Keratinocyte (primary cell): ENCODE measurements around the gene HMGCS1. TPM values are rescaled to one million over a fixed set of nuclear protein-coding genes. Genes with fewer than 3 reads are reported as not detected.
"Not testable (repeated sequence)": the region's sequence is repeated elsewhere in the genome, so short reads cannot be mapped to it uniquely, and the experiment has no call there.

Experiments
- DNase-seq: peaks from one replicate; pipeline ENCODE4 v3.0.0-alpha.2; 2011; ENCODE audit warnings: low read depth, missing footprints, low spot score
- FAIRE-seq: peaks from 2 replicates; lab custom pipeline; 2011; peaks lifted over from hg19 to GRCh38; lab: Jason Lieb, UNC
- H2AFZ ChIP-seq: 2 replicates; pipeline ENCODE4 v1.6.0; 2012; ENCODE audit warnings: low read length, control low read depth, inconsistent platforms; ENCODE audit not compliant: control insufficient read depth
- H3K27ac ChIP-seq: 2 replicates; pipeline ENCODE4 v1.5.1; 2011; ENCODE audit warnings: low read length; ENCODE audit not compliant: control insufficient read depth, insufficient read depth
- H3K27me3 ChIP-seq: 3 replicates; pipeline ENCODE4 v1.6.0; 2011; ENCODE audit warnings: low read length; ENCODE audit not compliant: control insufficient read depth, insufficient read depth; ENCODE audit errors: extremely low read depth
- H3K36me3 ChIP-seq, 2 experiments: 2 replicates in 1 of 2; 3 replicates in 1 of 2; pipeline ENCODE4 v1.5.1; 2011; ENCODE audit warnings: low read length in 2 of 2, mild to moderate bottlenecking in 1 of 2; ENCODE audit not compliant: control insufficient read depth in 2 of 2, insufficient read depth in 2 of 2; ENCODE audit errors: extremely low read depth in 1 of 2
- H3K4me1 ChIP-seq: 3 replicates; pipeline ENCODE4 v1.5.1; 2011; ENCODE audit warnings: low read length; ENCODE audit not compliant: control insufficient read depth, insufficient read depth; ENCODE audit errors: extremely low read depth
- H3K4me2 ChIP-seq: 3 replicates; pipeline ENCODE4 v1.6.0; 2011; ENCODE audit warnings: low read depth, low read length; ENCODE audit not compliant: control insufficient read depth, insufficient read depth; ENCODE audit errors: extremely low read depth
- H3K4me3 ChIP-seq, 3 experiments: fragments of 200-600 bp in 1 of 3; sonication (generic) in 1 of 3; 2 replicates in 2 of 3; 3 replicates in 1 of 3; pipeline ENCODE4 v1.5.1; 2011 to 2016; ENCODE audit warnings: low read length in 3 of 3, mild to moderate bottlenecking in 3 of 3, control low read depth in 2 of 3, inconsistent platforms in 1 of 3, low read depth in 1 of 3, mixed read lengths in 1 of 3, mixed run types in 1 of 3, moderate library complexity in 1 of 3; ENCODE audit not compliant: control insufficient read depth in 2 of 3, insufficient read depth in 2 of 3; ENCODE audit errors: extremely low read depth in 1 of 3
- H3K79me2 ChIP-seq: 2 replicates; pipeline ENCODE4 v1.6.0; 2012; ENCODE audit warnings: low read length; ENCODE audit not compliant: control insufficient read depth, insufficient read depth
- H3K9ac ChIP-seq: 3 replicates; pipeline ENCODE4 v1.6.0; 2011; ENCODE audit warnings: low read length; ENCODE audit not compliant: control insufficient read depth, insufficient read depth; ENCODE audit errors: extremely low read depth
- H3K9me1 ChIP-seq: 3 replicates; pipeline ENCODE4 v1.6.0; 2011; ENCODE audit warnings: low read length; ENCODE audit not compliant: control insufficient read depth, insufficient read depth; ENCODE audit errors: extremely low read depth
- H3K9me3 ChIP-seq: 2 replicates; pipeline ENCODE4 v1.5.1; 2012; ENCODE audit warnings: low read depth, low read length; ENCODE audit not compliant: control insufficient read depth
- H4K20me1 ChIP-seq: 3 replicates; pipeline ENCODE4 v1.6.0; 2011; ENCODE audit warnings: low read length; ENCODE audit not compliant: control insufficient read depth, insufficient read depth; ENCODE audit errors: extremely low read depth
- EZH2 ChIP-seq: IDR thresholded peaks from one replicate; pipeline ENCODE4 v1.6.1; 2012; ENCODE audit warnings: inconsistent platforms, mild to moderate bottlenecking, low read length, moderate library complexity
- dilution Hi-C: fragments of 300-500 bp; cut with MboI; formaldehyde crosslinking; loops from one replicate; pipeline ENCODE4 v1.7.0; 2020; ENCODE audit warnings: low sequenced_read_pairs; ENCODE audit not compliant: extremely low pct_ligation_motif_present
- polyA plus RNA-seq, 5 experiments: library from polyadenylated mRNA; depleted of rRNA in 3 of 5; stranded (reverse) in 3 of 5; stranded (forward) in 1 of 5; unstranded in 1 of 5; fragments of >200 nt; gene quantifications; 1 replicate in 1 of 5; 2 replicates in 3 of 5; 3 replicates in 1 of 5; pipeline versions ENCODE4 v1.2.1 to v1.2.3, GENCODE V29; 2011 to 2012; ENCODE audit warnings: missing spikeins in 2 of 5, low read depth in 1 of 5, low replicate concordance in 1 of 5
- TF ChIP-seq, protein P1 (sequence below), 3 experiments: IDR thresholded peaks in 1 of 3; conservative IDR thresholded peaks in 1 of 3; optimal IDR thresholded peaks in 1 of 3; 2 replicates in 2 of 3; 3 replicates in 1 of 3; pipeline versions ENCODE3 to v1.5.1; 2011; ENCODE audit warnings: low read length in 3 of 3, mild to moderate bottlenecking in 3 of 3, moderate library complexity in 2 of 3, control low read depth in 1 of 3, inconsistent platforms in 1 of 3; ENCODE audit not compliant: insufficient read depth in 2 of 3; ENCODE audit errors: extremely low read depth in 1 of 3

HMGCS1 gene
- polyA plus RNA-seq, 1 donor (not counting 4 experiments of a cell fraction or from before 2014, with no cell fraction given), result 512 TPM

DNA sequence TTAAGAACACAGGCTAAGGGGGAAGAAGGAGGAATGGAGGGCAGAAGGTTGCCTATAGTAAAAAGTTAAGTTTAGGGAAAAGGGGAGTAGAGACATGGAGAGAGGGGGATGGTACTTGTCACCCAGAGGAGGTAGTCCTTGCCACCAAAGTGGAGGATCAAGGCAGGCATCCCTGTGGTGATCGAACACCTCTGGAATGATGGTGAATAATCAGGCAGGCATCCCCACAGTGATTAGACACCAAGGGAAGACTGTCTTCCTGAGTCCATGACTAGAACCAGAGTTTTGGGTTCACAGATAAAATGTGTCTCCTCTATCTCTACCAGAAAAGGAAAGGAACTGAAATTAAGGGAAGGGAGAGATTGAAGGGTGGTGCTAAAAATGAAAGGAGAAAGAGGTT lies 19.2 kb upstream of the HMGCS1 start:
- DNase-seq (no peak), FAIRE-seq (no peak)
- Histone ChIP-seq H3K4me1 (no peaks in the 10 kb centered on the region), H4K20me1 (no peaks in the 10 kb centered on the region), H3K9me3 (peaks cover 14% of the 10 kb centered on the region), H3K79me2 (no peaks in the 10 kb centered on the region), H3K4me2 (no peak overlapping the region), H3K36me3 (no peaks in the 10 kb centered on the region), H3K9me1 (no peaks in the 10 kb centered on the region), H2AFZ (no peak overlapping the region), H3K27ac (no peak overlapping the region), H3K27me3 (no peaks in the 10 kb centered on the region), H3K9ac (no peak overlapping the region), H3K4me3 (no peak overlapping the region)
- TF ChIP-seq, protein P1, sequence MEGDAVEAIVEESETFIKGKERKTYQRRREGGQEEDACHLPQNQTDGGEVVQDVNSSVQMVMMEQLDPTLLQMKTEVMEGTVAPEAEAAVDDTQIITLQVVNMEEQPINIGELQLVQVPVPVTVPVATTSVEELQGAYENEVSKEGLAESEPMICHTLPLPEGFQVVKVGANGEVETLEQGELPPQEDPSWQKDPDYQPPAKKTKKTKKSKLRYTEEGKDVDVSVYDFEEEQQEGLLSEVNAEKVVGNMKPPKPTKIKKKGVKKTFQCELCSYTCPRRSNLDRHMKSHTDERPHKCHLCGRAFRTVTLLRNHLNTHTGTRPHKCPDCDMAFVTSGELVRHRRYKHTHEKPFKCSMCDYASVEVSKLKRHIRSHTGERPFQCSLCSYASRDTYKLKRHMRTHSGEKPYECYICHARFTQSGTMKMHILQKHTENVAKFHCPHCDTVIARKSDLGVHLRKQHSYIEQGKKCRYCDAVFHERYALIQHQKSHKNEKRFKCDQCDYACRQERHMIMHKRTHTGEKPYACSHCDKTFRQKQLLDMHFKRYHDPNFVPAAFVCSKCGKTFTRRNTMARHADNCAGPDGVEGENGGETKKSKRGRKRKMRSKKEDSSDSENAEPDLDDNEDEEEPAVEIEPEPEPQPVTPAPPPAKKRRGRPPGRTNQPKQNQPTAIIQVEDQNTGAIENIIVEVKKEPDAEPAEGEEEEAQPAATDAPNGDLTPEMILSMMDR (optimal IDR thresholded peaks at IDR 0.05 in 1 of 3, IDR thresholded peaks at IDR 0.05 in 1 of 3, conservative IDR thresholded peaks at IDR 0.05 in 1 of 3; ENCODE audit: extremely low read depth in 1 of 3, insufficient read depth in 2 of 3, low read length in 3 of 3), result no peak
- TF ChIP-seq EZH2, result no peak
- dilution Hi-C loops, result no loop called here

- H3K9ac ChIP-seq, H3K9me1 ChIP-seq, H2AFZ ChIP-seq, DNase-seq, H3K4me1 ChIP-seq, H3K9me3 ChIP-seq, H4K20me1 ChIP-seq, FAIRE-seq, H3K36me3 ChIP-seq, dilution Hi-C loops, H3K27me3 ChIP-seq, H3K79me2 ChIP-seq, H3K4me3 ChIP-seq, H3K27ac ChIP-seq, H3K4me2 ChIP-seq: not testable (repeated sequence)
Measured at GRCh38 chr5:43325624-43326023, 12.4 kb upstream of the HMGCS1 start.

GRCh38 chr5:43323488-43323887 lies 10.3 kb upstream of the HMGCS1 start:
- H3K4me1 ChIP-seq, H4K20me1 ChIP-seq, H3K4me2 ChIP-seq, H3K4me3 ChIP-seq, H3K9me1 ChIP-seq, H3K36me3 ChIP-seq, FAIRE-seq, H3K79me2 ChIP-seq, H3K9ac ChIP-seq, dilution Hi-C loops, H3K27me3 ChIP-seq, H3K27ac ChIP-seq, H3K9me3 ChIP-seq, DNase-seq, H2AFZ ChIP-seq: not testable (repeated sequence)
